Measurements from ENCODE around the gene GNAQ.

Gene GNAQ

DNA sequence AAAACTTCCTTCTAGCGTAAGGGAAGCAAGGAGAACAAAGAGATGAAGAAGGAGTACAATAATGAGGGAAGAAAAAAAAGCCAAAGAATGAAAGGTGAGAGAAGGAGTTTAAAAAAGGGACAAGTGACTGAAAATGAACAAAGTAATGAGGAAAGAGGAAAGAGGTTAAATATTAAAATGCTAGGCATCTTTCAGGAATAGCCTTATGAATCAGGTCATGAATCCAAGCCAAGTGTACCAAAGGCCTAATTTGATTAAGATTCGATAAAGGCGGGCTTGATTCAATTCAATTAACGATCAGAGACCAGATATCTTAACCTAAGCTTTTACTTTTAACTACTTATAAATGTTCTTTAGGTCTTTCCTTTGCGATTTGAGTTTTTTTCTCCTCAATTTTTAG is 241.7 kb downstream of the GNAQ start:
- TF ChIP-seq GATA3 (IDR thresholded peaks at IDR 0.05; ENCODE audit: low read depth, low read length), result no peak
- no peak for TF ChIP-seq GATA2 (IDR thresholded peaks at IDR 0.05; ENCODE audit: low read depth, low read length)

DNA sequence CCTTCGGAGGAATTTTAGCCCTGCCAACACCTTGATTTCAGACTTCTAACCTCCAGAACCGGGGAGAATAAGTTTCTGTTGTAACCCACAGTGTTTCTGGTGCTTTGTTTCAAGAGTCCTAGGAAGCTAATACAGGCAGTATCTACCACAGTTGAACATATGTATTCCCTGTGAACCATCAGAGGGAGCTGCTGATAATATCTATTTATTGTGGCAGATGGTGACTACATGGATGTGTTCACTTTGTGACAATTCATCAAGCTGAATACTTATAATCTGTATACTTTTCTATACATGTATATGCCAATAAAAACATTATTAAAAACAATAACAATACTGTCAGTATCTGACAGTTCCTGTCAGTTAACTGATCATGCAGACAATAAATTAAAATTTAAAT is 246.3 kb downstream of the GNAQ start:
- peak; percentile 62 for TF ChIP-seq GATA3 (IDR thresholded peaks at IDR 0.05; ENCODE audit: low read depth, low read length)
- 0 out of 2 replicates have a peak, but pooled peaks have one; percentile 14 for TF ChIP-seq GATA2 (IDR thresholded peaks at IDR 0.05; ENCODE audit: low read depth, low read length)

DNA sequence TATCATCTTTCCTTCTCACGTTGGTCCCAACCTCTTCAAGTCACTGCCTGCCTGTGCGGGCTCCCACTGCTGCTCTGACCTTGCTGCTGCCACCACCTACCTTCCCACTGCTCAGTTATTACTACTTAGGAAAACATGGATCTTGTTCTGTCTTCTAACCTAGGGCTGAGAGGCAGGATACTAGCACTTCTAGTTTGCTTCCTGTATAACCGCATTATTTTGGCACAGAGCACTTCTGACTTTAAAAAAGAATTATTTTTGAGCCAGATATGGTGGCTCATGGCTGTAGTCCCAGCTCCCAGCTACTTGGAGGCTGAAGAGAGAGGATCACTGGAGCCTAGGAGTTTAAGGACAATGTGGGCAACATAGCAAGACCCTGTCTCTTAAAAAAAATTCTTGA is 248.1 kb downstream of the GNAQ start:
- TF ChIP-seq GATA3 (IDR thresholded peaks at IDR 0.05; ENCODE audit: low read depth, low read length) (no peak), GATA2 (IDR thresholded peaks at IDR 0.05; ENCODE audit: low read depth, low read length) (no peak)

DNA sequence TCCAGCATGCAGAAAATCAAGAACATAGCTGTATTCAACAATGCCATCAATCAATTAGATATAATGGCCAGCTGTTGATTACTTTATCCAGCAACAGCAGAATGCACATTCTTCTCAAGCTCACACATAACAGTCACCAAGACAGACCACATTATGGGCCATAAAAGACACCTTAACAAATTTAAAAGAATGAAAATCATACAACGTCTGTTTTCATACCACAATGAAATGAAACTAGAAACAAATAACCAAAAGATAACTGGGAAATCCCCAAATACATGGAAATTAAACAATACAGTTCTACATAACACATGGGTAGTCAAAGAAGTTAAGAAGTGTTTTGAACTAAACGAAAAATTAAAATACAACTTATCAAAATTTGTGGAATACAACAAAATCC is 252.6 kb downstream of the GNAQ start:
- TF ChIP-seq GATA2 (IDR thresholded peaks at IDR 0.05; ENCODE audit: low read depth, low read length) (no peak), GATA3 (IDR thresholded peaks at IDR 0.05; ENCODE audit: low read depth, low read length) (no peak)

DNA sequence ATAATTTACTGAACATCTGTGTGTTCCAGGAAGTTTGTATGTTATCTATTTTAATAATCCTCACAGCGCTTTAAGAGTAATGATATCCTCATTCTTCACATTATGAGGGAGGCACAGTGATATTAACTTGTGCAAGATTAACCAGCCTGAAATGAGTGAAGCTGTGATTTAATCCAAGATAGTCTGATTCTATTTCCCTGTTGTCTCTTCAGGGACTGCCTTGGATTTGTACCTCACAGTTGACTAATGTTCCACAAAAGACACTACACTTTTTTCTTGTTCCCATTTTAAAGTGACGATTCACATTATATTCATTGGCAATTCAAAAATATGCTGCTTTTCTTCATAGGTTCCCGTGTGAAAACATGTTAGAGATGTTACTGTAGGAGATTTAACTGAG is 258.2 kb downstream of the GNAQ start:
- TF ChIP-seq GATA3 (IDR thresholded peaks at IDR 0.05; ENCODE audit: low read depth, low read length), result no peak
- no peak for TF ChIP-seq GATA2 (IDR thresholded peaks at IDR 0.05; ENCODE audit: low read depth, low read length)

DNA sequence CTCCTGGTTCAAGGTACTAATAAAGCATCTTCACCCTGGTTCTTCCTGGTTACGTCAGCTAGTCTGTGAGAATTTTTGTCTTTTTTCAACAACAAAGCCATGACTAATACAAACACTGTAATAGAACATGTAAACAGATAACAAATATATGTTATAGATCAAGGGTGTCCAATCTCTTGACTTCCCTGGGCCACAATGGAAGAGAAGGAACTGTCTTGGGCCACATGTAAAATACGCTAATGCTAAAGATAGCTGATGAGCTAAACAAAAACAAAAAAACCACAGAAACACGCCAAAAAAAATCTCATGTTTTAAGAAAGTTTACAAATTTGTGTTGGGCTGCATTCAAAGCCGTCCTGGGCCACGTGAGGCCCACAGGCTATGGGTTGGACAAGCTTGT is 259.0 kb downstream of the GNAQ start:
- TF ChIP-seq GATA2 (IDR thresholded peaks at IDR 0.05; ENCODE audit: low read depth, low read length) (no peak), GATA3 (IDR thresholded peaks at IDR 0.05; ENCODE audit: low read depth, low read length) (no peak)

DNA sequence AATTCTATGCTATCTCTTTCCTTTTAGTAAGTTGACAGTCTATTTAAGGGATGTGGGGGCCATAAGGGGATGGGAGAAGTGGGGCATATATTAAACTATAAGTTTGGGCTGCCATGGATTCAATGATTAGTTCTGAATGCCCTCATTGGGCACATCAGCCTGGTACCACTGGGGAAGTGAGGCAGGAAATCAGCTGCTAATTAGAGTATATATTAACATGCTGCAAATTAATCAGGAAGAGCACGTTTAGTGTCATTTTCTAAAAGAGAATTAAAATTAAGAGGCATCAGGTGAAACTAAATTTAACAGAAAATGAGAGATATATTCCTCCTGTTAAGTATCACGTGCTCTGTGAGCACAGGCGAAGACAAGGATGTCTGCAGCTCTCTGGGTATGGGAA is 260.4 kb downstream of the GNAQ start:
- TF ChIP-seq GATA3 (IDR thresholded peaks at IDR 0.05; ENCODE audit: low read depth, low read length) (no peak), GATA2 (IDR thresholded peaks at IDR 0.05; ENCODE audit: low read depth, low read length) (no peak)

DNA sequence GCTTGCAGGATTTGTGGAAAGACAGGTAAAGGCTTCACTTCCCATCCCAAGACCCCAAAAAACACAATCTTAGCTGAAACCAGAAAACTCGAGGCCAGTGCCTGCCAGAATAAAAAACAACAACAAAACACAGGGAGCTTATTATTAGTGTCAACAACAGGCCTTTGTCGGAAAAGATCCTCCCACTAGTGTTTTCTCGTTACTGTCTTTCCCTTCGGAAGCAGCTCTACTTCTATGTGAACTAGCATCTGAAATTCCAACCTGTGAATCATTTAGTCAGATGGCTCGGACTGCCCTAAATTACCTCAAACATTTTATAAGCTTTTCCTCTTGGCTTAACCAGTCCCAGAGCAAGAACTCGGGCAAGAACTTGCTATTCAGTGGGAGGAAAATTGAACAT is 261.3 kb downstream of the GNAQ start:
- TF ChIP-seq GATA3 (IDR thresholded peaks at IDR 0.05; ENCODE audit: low read depth, low read length) (no peak), GATA2 (IDR thresholded peaks at IDR 0.05; ENCODE audit: low read depth, low read length) (no peak)

DNA sequence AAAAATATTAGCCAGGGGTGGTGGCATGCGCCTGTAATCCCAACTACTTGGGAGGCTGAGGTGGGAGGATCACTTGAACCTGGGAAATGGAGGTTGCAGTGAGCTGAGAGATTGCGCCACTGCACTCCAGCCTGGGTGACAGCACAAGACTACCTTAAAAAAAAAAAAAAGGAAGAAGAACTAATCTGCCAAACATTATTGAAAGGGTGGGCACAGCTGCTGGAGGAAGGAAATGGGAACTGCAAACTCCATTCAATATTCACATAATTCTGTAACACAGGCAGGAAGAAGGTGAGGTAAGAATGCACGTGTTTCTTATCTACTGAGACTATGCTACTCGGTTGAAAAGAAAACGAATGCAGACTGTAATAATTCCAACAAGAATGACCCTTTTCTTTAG is 262.4 kb downstream of the GNAQ start:
- TF ChIP-seq GATA2 (IDR thresholded peaks at IDR 0.05; ENCODE audit: low read depth, low read length), result no peak
- no peak for TF ChIP-seq GATA3 (IDR thresholded peaks at IDR 0.05; ENCODE audit: low read depth, low read length)

DNA sequence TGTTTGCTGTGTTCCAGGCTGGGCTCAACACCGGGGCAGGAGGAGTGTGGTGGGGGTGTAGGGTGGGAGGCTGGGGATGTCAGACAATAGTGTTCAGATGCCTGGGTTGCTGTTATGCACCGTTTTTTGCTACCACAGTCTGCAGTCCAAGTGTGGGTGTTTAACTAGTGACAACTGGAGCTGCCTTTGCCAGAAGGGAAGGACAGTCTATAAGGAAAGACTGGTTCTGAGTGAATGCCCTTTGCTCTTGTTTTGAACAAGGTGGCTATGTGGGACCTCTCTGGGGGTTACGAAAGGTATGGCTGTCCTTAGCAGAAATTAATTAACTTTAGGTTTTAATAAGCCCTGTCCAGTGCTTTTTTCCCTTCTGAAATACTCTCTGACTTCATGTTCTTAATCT is 265.0 kb downstream of the GNAQ start:
- TF ChIP-seq GATA3 (IDR thresholded peaks at IDR 0.05; ENCODE audit: low read depth, low read length) (no peak), GATA2 (IDR thresholded peaks at IDR 0.05; ENCODE audit: low read depth, low read length) (no peak)

DNA sequence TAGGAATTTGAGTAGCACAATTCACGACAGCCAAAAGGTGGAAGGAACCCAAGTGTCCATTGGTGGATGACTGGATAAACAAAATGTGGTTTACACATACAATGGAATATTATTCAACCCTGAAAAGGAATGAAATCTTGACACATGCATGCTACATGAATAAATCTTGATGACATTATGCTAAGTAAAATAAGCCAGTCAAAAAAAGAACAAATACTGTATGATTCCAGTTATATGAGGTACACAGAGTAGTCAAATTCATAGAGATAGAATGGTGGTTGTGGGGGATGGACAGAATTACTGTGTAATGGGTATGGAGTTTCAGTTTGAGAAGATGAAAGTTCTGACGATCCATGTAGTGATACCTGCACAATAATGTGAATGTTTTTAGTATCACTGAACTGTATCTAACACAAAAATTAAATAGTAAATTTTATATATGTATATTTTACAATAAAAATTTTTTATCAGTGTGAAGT is 265.8 kb downstream of the GNAQ start:
- TF ChIP-seq GATA3 (IDR thresholded peaks at IDR 0.05; ENCODE audit: low read depth, low read length), result no peak

DNA sequence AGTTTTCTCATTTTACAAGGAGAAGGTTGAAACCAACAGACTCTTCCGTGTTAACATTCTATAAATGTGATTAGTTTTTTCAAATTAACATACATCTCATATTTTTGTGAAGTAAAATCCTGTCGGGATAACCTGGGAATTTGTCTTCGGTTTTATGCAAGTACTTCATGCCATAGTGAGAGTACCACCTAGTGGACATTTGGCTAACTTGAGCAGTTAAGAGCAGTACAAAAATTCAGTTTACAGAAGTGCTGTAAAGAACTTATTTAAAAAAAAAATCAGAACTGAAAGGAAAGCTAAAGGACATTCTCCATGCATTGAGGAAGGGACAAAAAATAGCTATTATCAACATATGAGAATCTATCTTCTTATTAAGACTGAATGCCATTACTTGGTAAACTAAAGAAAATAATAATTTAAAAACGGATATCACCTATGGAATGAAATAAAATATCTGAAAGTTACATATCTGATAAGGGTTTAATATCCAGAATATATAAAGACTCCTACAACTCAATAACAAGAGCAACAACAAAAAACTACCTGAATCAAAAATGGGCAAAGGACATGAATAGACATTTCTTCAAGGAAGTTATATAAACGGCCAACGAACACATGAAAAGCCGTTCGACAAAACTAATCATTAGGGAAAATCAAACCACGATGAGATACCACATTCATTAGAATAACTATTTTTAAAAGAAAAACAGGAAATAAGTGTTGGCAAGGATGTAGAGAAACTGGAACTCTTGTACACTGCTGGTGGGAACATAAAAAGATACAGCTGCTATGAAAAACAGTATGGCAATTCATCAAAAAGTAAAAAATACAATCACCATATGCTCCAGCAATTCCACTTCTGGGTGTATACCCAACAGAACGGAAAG is 266.5 kb downstream of the GNAQ start:
- TF ChIP-seq GATA3 (IDR thresholded peaks at IDR 0.05; ENCODE audit: low read depth, low read length) (no peak), GATA2 (IDR thresholded peaks at IDR 0.05; ENCODE audit: low read depth, low read length) (no peak)

DNA sequence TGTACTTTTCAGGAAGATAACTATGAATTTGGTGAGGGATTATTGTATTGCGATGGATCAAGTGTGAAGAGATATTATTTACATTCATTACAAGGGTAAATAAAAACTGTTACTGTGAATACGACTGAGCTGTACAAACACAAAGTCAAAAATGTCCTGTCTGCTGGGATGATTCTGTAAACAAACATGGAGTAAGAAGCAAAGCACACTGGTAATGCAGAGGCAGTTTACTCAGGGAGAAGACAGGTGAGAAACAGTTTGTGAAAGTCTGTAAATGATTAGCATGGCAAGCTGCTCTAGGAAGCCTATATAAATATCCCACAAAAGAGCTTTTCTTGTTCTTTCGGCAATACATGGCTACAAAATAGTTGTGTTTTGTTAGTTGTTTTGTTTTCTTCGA is 268.0 kb downstream of the GNAQ start:
- TF ChIP-seq GATA2 (IDR thresholded peaks at IDR 0.05; ENCODE audit: low read depth, low read length) (no peak), GATA3 (IDR thresholded peaks at IDR 0.05; ENCODE audit: low read depth, low read length) (no peak)

DNA sequence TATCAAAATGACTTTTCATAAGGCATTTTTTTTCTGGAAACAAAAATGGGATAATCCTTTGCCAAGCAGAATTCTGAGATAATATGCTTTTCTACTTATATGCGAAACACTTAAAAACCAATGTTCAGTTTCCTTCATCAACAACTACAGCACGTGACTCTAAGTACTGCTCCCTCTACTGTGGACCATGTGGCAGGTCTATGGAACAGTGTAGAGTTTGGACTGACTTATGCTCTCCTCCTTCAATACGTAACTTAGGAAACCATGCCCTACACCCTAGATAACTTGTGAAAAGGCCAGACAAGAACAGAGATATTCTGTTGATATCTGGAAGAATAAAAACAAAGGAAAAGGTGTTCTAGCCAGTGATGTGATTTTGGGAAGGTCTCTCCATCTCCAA is 272.2 kb downstream of the GNAQ start:
- TF ChIP-seq GATA2 (IDR thresholded peaks at IDR 0.05; ENCODE audit: low read depth, low read length) (no peak), GATA3 (IDR thresholded peaks at IDR 0.05; ENCODE audit: low read depth, low read length) (no peak)

DNA sequence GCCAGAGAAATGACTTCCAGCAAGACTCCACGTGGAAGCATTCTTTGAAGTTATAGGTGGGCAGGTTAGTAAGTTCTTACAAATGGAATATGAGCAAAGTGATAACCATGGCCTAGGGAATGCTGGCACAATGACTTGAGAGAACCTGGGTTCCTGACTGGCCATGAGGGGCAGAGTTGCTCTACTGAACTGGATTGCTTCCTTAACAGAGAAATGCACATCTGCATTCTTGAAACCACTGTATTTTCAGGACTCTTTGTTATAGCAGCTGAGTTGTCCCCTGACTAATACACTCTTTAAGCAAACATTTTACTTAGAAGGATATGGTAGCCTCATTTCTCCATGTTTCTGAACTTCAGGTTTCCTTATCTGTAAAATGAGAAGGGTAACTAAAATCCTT is 275.2 kb downstream of the GNAQ start:
- TF ChIP-seq GATA2 (IDR thresholded peaks at IDR 0.05; ENCODE audit: low read depth, low read length) (no peak), GATA3 (IDR thresholded peaks at IDR 0.05; ENCODE audit: low read depth, low read length) (no peak)

Measured in SH-SY5Y (cell line).